C4-2B (cell line): Measurements from ENCODE around the gene MAG.

ENCODE experiments used
- H3K27ac ChIP-seq: fragments of 450-650 bp; 2 replicates; pipeline ENCODE4 v1.5.1; 2017
- ZFX ChIP-seq: fragments of 450-650 bp; IDR thresholded peaks from 2 replicates; pipeline ENCODE4 v1.6.1; 2017
- TF ChIP-seq, protein P1 (sequence below): fragments of 450-650 bp; conservative IDR thresholded peaks from 2 replicates; pipeline ENCODE4 v1.5.1; 2017; ENCODE audit warnings: mild to moderate bottlenecking

Gene MAG

DNA sequence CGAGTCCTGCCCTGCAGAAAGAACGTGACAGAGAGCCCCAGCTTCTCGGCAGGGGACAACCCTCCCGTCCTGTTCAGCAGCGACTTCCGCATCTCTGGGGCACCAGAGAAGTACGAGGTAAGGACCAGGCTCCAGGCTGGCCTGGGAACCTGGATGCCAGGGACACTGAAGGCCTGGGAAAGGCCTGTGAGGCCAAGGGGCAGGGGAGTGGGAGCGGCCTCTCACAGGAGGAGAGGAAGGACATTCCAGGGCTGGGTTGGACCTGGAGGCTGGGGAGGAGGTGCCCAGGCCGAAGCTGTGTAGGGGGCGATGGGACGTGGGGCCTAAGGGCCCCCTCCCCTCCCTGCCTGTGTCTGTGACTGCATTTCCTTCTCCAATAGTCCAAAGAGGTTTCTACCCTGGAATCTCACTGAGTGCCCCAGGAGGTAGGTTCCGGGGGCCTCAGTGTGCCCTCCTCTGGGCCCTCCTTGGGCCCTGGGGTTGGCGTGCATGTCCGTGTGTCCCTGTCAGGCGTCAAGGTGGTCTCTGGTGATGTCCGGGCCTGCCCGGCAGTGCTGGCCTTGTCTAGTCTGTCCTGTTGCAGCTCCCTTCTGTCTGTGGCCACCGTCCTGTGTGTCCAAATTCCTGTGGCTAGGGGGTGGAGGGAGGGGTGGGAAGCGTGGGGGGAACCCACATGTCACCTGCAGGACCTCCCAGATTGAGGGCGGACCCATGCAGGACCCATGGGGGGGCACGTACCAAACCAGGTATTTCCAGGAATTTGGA lies 20.1 kb downstream of the MAG start:
- no peak overlapping the region for H3K27ac ChIP-seq
- no peak for TF ChIP-seq ZFX
- TF ChIP-seq, protein P1, sequence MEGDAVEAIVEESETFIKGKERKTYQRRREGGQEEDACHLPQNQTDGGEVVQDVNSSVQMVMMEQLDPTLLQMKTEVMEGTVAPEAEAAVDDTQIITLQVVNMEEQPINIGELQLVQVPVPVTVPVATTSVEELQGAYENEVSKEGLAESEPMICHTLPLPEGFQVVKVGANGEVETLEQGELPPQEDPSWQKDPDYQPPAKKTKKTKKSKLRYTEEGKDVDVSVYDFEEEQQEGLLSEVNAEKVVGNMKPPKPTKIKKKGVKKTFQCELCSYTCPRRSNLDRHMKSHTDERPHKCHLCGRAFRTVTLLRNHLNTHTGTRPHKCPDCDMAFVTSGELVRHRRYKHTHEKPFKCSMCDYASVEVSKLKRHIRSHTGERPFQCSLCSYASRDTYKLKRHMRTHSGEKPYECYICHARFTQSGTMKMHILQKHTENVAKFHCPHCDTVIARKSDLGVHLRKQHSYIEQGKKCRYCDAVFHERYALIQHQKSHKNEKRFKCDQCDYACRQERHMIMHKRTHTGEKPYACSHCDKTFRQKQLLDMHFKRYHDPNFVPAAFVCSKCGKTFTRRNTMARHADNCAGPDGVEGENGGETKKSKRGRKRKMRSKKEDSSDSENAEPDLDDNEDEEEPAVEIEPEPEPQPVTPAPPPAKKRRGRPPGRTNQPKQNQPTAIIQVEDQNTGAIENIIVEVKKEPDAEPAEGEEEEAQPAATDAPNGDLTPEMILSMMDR: no peak

- no peak overlapping the region for H3K27ac ChIP-seq
- no peak for TF ChIP-seq ZFX
- TF ChIP-seq, protein P1: no peak
Measured at GRCh38 chr19:35313587-35313986, 21.6 kb downstream of the MAG start.

- no peak overlapping the region for H3K27ac ChIP-seq
- TF ChIP-seq ZFX: no peak
- TF ChIP-seq, protein P1: no peak
Measured at GRCh38 chr19:35314031-35314430, 22.1 kb downstream of the MAG start.

DNA sequence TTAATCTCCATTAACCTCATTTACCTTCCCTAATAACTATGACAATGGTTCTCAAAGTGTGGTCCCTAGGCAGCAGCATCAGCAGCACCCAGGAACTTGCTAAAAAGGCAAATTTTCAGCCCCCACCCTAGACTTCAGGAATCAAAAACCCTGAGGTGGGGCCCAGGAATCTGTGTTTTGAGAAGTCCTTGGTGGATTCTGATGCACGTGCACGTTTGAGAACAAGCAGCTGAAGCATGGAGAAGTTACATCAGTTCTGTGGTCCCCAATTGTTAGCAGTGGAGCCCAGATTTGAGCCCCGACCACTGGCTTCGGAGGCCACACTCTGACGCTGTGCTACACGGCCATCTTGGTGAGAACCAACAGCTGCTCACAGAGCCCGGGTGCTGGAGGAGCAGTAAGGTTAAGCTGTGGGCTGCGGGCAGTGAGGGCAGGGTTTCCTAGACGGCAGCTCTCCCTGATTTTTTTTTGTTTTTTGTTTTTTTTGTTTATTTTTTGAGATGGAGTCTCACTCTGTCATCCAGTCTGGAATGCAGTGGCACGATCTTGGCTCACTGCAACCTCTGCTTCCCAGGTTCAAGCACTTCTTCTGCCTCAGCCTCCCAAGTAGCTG lies 23.0 kb downstream of the MAG start:
- no peak for TF ChIP-seq ZFX
- TF ChIP-seq, protein P1: no peak
- no peak overlapping the region for H3K27ac ChIP-seq

- TF ChIP-seq ZFX: no peak
- TF ChIP-seq, protein P1: no peak
- H3K27ac ChIP-seq: no peak overlapping the region
Measured at GRCh38 chr19:35315883-35316282, 23.9 kb downstream of the MAG start.

GRCh38 chr19:35316560-35316959 lies 24.6 kb downstream of the MAG start:
- no peak overlapping the region for H3K27ac ChIP-seq
- TF ChIP-seq ZFX: no peak
- TF ChIP-seq, protein P1: no peak

- TF ChIP-seq, protein P1: no peak
- TF ChIP-seq ZFX: no peak
- no peak overlapping the region for H3K27ac ChIP-seq
Measured at GRCh38 chr19:35317464-35318043, 25.6 kb downstream of the MAG start.
